ENCODE results near the gene ACOXL. TPM values are rescaled to one million over a fixed set of nuclear protein-coding genes. Genes with fewer than 3 reads are reported as not detected.
"Not testable (repeated sequence)": the region's sequence is repeated elsewhere in the genome, so short reads cannot be mapped to it uniquely, and the experiment has no call there.

The ACOXL gene
- total RNA-seq, 2 donors from 2014 or later: 11.7 to 12.3 TPM

DNA sequence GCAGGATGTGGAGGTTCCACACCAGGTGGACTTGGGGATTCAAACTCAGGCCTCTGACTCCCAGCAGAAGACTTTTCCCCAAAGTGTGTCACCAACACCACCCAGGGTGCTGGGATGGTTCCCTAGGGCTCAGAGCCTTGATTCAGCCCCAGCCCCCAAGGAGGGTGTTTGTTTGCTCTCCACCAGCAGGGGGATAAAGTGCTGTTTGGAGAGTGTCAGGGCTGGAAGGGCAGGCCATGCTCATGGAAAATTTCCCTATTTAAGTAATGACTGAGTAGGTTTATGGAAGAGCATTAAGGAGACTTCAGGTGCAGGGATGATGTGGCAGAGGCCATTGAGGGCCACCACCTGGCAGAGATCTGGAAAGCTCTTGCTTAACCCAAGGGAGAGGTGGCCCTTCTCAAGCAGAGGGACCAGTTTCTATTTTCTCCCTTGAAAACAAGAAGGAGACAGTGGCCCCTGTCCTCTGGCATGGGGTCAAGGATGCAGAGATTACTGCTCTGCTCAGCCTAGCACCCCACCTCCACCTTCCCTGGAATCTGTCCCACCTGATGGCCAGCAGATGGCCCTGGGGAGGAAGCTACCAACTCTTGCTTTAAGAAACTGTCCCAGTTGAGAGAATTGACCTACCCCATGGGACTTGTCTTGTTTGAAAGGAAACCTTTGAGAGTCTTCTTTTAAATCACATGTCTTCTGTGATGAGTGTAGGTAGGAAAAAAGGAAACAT lies 122.1 kb downstream of the ACOXL start:
- Histone ChIP-seq H3K27ac (ENCODE audit: low read depth, low read length) (no peak overlapping the region), H3K4me1 (ENCODE audit: control insufficient read depth, insufficient read depth, low read length) (no peaks in the 10 kb centered on the region), H3K36me3 (ENCODE audit: control insufficient read depth, insufficient read depth, low read length) (no peaks in the 10 kb centered on the region), H3K4me3 (ENCODE audit: low read length) (no peak overlapping the region), H3K27me3 (ENCODE audit: control insufficient read depth, insufficient read depth, low read length, poor library complexity, severe bottlenecking) (no peaks in the 10 kb centered on the region), H3K9me3 (ENCODE audit: control insufficient read depth, low read length) (no peaks in the 10 kb centered on the region), H3K9ac (ENCODE audit: extremely low read depth, low read length, poor library complexity, severe bottlenecking) (no peak overlapping the region)
- peak; percentile 76 for DNase-seq
- H3K27me3 Mint-ChIP-seq (ENCODE audit: insufficient read depth): peaks cover 3% of the 10 kb centered on the region
- no peak overlapping the region for H3K27ac Mint-ChIP-seq
- peaks cover 4% of the 10 kb centered on the region for H3K36me3 Mint-ChIP-seq (ENCODE audit: low read depth)
- peaks cover 16% of the 10 kb centered on the region for H3K4me1 Mint-ChIP-seq
- peaks cover 3% of the 10 kb centered on the region for H3K9me3 Mint-ChIP-seq
- TF ChIP-seq, protein P1, sequence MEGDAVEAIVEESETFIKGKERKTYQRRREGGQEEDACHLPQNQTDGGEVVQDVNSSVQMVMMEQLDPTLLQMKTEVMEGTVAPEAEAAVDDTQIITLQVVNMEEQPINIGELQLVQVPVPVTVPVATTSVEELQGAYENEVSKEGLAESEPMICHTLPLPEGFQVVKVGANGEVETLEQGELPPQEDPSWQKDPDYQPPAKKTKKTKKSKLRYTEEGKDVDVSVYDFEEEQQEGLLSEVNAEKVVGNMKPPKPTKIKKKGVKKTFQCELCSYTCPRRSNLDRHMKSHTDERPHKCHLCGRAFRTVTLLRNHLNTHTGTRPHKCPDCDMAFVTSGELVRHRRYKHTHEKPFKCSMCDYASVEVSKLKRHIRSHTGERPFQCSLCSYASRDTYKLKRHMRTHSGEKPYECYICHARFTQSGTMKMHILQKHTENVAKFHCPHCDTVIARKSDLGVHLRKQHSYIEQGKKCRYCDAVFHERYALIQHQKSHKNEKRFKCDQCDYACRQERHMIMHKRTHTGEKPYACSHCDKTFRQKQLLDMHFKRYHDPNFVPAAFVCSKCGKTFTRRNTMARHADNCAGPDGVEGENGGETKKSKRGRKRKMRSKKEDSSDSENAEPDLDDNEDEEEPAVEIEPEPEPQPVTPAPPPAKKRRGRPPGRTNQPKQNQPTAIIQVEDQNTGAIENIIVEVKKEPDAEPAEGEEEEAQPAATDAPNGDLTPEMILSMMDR (conservative IDR thresholded peaks at IDR 0.05): peak; percentile 61
- H3K4me3 Mint-ChIP-seq: no peak overlapping the region

DNA sequence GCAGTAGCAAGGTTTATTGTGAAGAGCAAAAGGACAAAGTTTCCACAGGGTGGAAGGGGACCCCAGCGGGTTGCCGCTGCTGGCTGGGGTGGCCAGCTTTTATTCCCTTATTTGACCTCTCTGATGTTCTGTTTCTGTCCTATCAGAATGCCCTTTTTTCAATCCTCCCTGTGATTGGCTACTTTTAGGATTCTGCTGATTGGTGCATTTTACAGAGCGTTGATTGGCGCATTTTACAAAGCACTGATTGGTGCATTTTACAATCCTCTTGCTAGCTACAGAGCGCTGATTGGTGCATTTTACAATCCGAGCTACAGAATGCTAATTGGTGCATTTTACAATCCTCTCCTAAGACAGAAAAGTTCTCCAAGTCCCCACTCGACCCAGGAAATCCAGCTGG lies 123.5 kb downstream of the ACOXL start:
- peaks cover 16% of the 10 kb centered on the region for H3K4me1 Mint-ChIP-seq
- not testable (repeated sequence) for H3K27me3 ChIP-seq (ENCODE audit: control insufficient read depth, insufficient read depth, low read length, poor library complexity, severe bottlenecking); H3K4me3 ChIP-seq (ENCODE audit: low read length); H3K36me3 Mint-ChIP-seq (ENCODE audit: low read depth); H3K36me3 ChIP-seq (ENCODE audit: control insufficient read depth, insufficient read depth, low read length); H3K9me3 Mint-ChIP-seq; H3K9ac ChIP-seq (ENCODE audit: extremely low read depth, low read length, poor library complexity, severe bottlenecking); H3K27ac Mint-ChIP-seq; DNase-seq; H3K4me1 ChIP-seq (ENCODE audit: control insufficient read depth, insufficient read depth, low read length); H3K4me3 Mint-ChIP-seq; H3K27ac ChIP-seq (ENCODE audit: low read depth, low read length); H3K9me3 ChIP-seq (ENCODE audit: control insufficient read depth, low read length); H3K27me3 Mint-ChIP-seq (ENCODE audit: insufficient read depth)
- WGBS, 2 experiments (ENCODE audit: insufficient coverage in 1 of 2, insufficient read length in 1 of 2): 95 to 96% methylated on average over 7 of the region's 7 CpGs

DNA sequence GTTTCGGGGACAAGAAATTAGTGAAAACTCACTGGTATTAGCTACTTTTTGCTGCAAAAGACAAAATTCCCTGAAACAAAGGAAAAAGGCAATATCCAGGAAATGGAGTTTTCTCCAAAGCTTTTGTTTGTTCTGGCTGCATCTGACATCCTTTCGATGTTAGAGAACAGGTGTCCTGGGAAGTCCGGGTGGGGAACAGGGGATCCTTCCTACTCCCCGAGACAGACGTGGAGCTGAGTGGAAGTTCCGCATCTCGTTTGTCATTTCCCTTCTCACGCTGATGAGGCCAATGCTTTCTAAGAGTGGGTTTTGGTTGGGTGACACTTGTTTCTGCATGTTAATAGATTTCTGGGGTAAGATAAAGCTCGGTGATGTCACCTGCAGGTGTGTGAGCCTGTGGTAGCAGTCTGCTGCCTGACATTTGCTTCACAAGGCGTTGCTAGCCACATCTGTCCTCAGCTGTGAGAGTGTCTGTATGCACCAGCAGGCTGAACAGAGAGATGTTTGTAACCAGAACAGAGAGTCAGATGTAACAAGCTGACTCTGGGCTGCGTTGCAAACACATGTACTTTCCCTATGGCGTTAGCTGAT lies 125.9 kb downstream of the ACOXL start:
- TF ChIP-seq, protein P1 (conservative IDR thresholded peaks at IDR 0.05): no peak
- peaks cover 3% of the 10 kb centered on the region for H3K9me3 Mint-ChIP-seq
- Histone ChIP-seq H3K36me3 (ENCODE audit: control insufficient read depth, insufficient read depth, low read length) (no peaks in the 10 kb centered on the region), H3K27me3 (ENCODE audit: control insufficient read depth, insufficient read depth, low read length, poor library complexity, severe bottlenecking) (no peaks in the 10 kb centered on the region), H3K4me1 (ENCODE audit: control insufficient read depth, insufficient read depth, low read length) (peaks cover 5% of the 10 kb centered on the region), H3K4me3 (ENCODE audit: low read length) (no peak overlapping the region), H3K9ac (ENCODE audit: extremely low read depth, low read length, poor library complexity, severe bottlenecking) (no peak overlapping the region), H3K9me3 (ENCODE audit: control insufficient read depth, low read length) (no peaks in the 10 kb centered on the region), H3K27ac (ENCODE audit: low read depth, low read length) (peak overlapping the region; percentile 32)
- peaks cover 27% of the 10 kb centered on the region for H3K4me1 Mint-ChIP-seq
- peaks cover 4% of the 10 kb centered on the region for H3K27me3 Mint-ChIP-seq (ENCODE audit: insufficient read depth)
- H3K36me3 Mint-ChIP-seq (ENCODE audit: low read depth): peaks cover 4% of the 10 kb centered on the region
- DNase-seq: no peak
- no peak overlapping the region for H3K4me3 Mint-ChIP-seq
- 83 to 91% methylated on average over 10 to 12 of the region's 12 CpGs for WGBS, 2 experiments (ENCODE audit: insufficient coverage in 1 of 2, insufficient read length in 1 of 2)
- H3K27ac Mint-ChIP-seq: no peak overlapping the region
